Gastroesophageal sphincter (tissue), 4 donors: ENCODE data around the gene LRRC36. TPM values are rescaled to one million over a fixed set of nuclear protein-coding genes. Genes with fewer than 3 reads are reported as not detected.
A peak's percentile ranks its signal among the peaks of the same experiment; 100 is the strongest.

Source experiments
- ATAC-seq: fragments of 150-250 bp; one replicate; pipeline ENCODE4 v1.9.1; 2016; ENCODE audit warnings: mild to moderate bottlenecking, moderate library complexity
- H3K27ac ChIP-seq, 4 donors: fragments of 200-600 bp; sonication (generic) in 3 of 4; 1 replicate in 3 of 4; 2 replicates in 1 of 4; pipeline ENCODE4 v1.5.1; 2016 to 2019
- H3K27me3 ChIP-seq: fragments of 200-600 bp; sonication (generic); one replicate; pipeline ENCODE4 v1.5.1; 2019
- H3K36me3 ChIP-seq, 2 donors: fragments of 200-600 bp; sonication (generic); one replicate each; pipeline ENCODE4 v1.5.1; 2019; ENCODE audit warnings: control low read depth in 1 of 2
- H3K4me1 ChIP-seq, 3 donors: fragments of 200-600 bp; sonication (generic); 1 replicate in 2 of 3; 2 replicates in 1 of 3; pipeline ENCODE4 v1.5.1; 2016 to 2019; ENCODE audit warnings: control low read depth in 2 of 3
- H3K4me3 ChIP-seq, 2 donors: fragments of 200-600 bp; sonication (generic); one replicate each; pipeline ENCODE4 v1.5.1; 2019; ENCODE audit warnings: mild to moderate bottlenecking in 1 of 2, moderate library complexity in 1 of 2
- H3K9me3 ChIP-seq, 3 donors: fragments of 200-600 bp; sonication (generic); one replicate each; pipeline ENCODE4 v1.5.1; 2017 to 2019; ENCODE audit warnings: control low read depth in 2 of 3
- EP300 ChIP-seq: sonication (generic); formaldehyde crosslinking; IDR thresholded peaks from one replicate; pipeline ENCODE4 v1.6.1; 2017; ENCODE audit warnings: antibody characterized with exemption, mild to moderate bottlenecking
- POLR2A ChIP-seq, 2 donors: fragments of 450-650 bp; IDR thresholded peaks; one replicate each; pipeline ENCODE4 v1.6.1; 2017; ENCODE audit warnings: antibody characterized with exemption in 2 of 2, mild to moderate bottlenecking in 2 of 2, moderate library complexity in 1 of 2
- POLR2AphosphoS5 ChIP-seq: sonication (generic); formaldehyde crosslinking; IDR thresholded peaks from one replicate; pipeline ENCODE4 v1.6.1; 2017; ENCODE audit warnings: antibody characterized with exemption
- WGBS, 2 donors: methylation state at CpG; one replicate each; pipeline ENCODE4 v1.1.5; 2018; ENCODE audit warnings: low coverage in 1 of 2; 5-methylcytosine and 5-hydroxymethylcytosine counted together
- total RNA-seq, 4 donors: library from RNA; depleted of rRNA; stranded (reverse); fragments of >200 nt; gene quantifications; one replicate each; pipeline ENCODE4 v1.1.0, GENCODE V29; 2016
- TF ChIP-seq, protein P1 (sequence below), 4 experiments: fragments of 200-600 bp in 2 of 4; fragments of 450-650 bp in 2 of 4; sonication (generic) in 1 of 4; IDR thresholded peaks; one replicate each; pipeline ENCODE4 v1.5.1; 2017 to 2019; ENCODE audit warnings: antibody characterized with exemption in 4 of 4, mild to moderate bottlenecking in 2 of 4, moderate library complexity in 2 of 4

Gene LRRC36
- total RNA-seq, 4 donors from 2014 or later: 0.27 TPM; not detected in 3

DNA sequence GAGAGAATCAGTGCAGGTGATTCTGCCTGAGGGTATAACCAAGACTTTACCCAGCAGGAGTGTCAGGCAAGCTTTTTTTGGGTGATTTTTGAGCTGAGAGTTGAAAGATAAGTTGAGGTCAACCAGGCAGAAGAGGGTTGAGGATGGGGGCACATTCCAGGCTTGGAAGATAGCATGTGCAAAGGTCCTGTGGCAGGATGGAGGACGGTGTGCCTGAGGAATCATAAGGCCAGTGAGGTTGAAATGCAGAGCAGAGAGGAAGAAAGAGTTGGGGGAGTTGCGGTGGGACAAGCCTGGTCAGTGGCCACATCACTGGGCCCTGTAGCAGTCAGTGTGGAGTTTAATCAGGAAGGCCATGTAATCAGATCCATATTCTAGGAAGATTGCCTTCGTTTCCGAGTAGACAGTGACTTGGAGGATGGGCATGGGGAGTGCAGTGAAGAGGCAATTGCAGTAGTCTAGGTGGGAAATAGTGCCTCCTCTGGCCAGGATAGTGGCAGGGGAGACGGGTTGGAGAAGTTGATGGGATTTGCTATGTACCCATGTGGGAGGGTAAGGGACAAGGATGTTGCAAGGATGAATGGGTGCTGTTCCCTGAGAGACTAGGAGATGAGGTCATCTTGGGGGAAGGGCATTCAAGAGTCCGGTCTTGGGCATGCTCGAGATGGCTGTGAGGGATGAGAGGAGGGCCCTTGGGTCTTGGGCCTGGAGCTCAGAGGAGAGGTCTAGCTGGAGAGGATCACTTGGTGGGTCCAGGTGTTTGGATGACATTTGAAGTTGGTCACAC is 43.4 kb upstream of the LRRC36 start:
- Histone ChIP-seq H3K27ac (no peak overlapping the region), H3K36me3 (peaks cover 0 to 6% of the 10 kb centered on the region in 2 donors), H3K27me3 (no peaks in the 10 kb centered on the region), H3K4me1 (peaks cover 0 to 16% (median 6%) of the 10 kb centered on the region in 3 donors), H3K4me3 (no peak overlapping the region), H3K9me3 (no peaks in the 10 kb centered on the region)
- 80 to 86% methylated on average over 7 of the region's 7 CpGs for WGBS, 2 donors
- TF ChIP-seq POLR2AphosphoS5: no peak
- TF ChIP-seq POLR2A (IDR thresholded peaks at IDR 0.05): no peak
- no peak for ATAC-seq

DNA sequence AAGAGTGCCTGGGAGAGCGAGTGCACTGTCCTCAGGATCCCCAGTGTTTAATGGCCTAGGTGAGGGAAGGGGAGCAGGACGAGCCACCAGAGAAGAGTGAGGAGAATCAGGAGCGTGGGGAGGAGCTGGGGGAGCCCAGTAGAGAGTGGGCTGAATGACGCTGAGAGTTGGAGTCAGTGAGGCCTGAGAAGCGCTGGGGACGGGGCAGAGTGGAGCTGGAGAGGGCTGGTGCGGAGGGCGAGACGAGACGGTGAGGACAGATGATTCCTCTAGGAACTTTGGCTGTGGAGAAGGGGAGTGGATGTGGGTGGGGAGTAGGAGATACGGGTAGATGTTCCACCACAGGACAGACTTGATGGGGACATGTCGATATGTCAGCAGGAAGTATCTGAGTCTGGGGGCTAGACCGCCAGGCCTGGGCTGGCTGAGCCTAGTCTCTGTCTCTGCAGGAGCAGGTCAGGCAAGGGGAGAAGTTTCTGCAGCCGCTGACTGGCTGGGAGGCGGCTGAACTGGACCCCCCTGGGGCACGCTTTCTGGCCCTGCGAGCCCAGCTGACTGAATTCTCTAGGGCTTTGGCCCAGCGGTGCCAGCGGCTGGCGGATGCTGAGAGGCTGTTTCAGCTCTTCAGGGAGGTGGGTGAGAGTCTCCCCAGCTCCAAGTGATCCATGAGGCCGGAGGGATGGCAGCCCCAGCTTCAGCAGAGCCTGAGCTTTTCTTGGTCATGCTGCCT is 42.6 kb upstream of the LRRC36 start:
- no peak for ATAC-seq
- Histone ChIP-seq H3K36me3 (peaks cover 0 to 6% of the 10 kb centered on the region in 2 donors), H3K4me1 (peaks cover 0 to 9% (median 0%) of the 10 kb centered on the region in 3 donors), H3K4me3 (no peak overlapping the region), H3K27me3 (no peaks in the 10 kb centered on the region), H3K9me3 (no peaks in the 10 kb centered on the region), H3K27ac (no peak overlapping the region)
- no peak for TF ChIP-seq POLR2AphosphoS5
- no peak for TF ChIP-seq EP300
- TF ChIP-seq, protein P1, sequence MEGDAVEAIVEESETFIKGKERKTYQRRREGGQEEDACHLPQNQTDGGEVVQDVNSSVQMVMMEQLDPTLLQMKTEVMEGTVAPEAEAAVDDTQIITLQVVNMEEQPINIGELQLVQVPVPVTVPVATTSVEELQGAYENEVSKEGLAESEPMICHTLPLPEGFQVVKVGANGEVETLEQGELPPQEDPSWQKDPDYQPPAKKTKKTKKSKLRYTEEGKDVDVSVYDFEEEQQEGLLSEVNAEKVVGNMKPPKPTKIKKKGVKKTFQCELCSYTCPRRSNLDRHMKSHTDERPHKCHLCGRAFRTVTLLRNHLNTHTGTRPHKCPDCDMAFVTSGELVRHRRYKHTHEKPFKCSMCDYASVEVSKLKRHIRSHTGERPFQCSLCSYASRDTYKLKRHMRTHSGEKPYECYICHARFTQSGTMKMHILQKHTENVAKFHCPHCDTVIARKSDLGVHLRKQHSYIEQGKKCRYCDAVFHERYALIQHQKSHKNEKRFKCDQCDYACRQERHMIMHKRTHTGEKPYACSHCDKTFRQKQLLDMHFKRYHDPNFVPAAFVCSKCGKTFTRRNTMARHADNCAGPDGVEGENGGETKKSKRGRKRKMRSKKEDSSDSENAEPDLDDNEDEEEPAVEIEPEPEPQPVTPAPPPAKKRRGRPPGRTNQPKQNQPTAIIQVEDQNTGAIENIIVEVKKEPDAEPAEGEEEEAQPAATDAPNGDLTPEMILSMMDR (IDR thresholded peaks at IDR 0.05): no peak
- no peak for TF ChIP-seq POLR2A (IDR thresholded peaks at IDR 0.05)
- 91% methylated on average over 12 of the region's 21 CpGs; no CpG with 5 or more reads in 1 of the 2 donors for WGBS, 2 donors

DNA sequence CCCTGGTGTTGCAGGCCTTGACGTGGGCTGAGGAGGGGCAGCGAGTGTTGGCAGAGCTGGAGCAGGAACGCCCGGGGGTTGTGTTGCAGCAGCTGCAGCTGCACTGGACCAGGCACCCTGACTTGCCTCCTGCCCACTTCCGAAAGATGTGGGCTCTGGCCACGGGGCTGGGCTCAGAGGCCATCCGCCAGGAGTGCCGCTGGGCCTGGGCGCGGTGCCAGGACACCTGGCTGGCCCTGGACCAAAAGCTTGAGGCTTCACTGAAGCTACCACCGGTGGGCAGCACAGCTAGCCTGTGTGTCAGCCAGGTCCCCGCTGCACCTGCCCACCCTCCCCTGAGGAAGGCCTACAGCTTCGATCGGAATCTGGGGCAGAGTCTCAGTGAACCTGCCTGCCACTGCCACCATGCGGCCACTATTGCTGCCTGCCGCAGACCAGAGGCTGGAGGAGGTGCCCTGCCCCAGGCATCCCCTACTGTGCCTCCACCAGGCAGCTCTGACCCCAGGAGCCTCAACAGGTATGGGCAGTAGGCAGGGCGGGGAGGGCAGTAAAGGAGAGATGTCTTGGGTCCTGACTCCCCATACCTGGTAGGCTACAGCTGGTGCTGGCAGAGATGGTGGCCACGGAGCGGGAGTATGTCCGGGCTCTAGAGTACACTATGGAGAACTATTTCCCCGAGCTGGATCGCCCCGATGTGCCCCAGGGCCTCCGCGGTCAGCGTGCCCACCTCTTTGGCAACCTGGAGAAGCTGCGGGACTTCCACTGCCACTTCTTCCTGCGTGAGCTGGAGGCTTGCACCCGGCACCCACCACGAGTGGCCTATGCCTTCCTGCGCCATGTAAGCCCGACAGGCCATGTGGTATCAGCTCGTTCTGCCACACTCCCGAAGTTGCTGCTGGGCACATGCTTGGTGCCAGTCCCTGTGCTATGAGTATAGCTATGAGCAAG is 41.6 kb upstream of the LRRC36 start:
- peaks cover 0 to 6% of the 10 kb centered on the region in 2 donors for H3K36me3 ChIP-seq
- H3K4me3 ChIP-seq: no peak overlapping the region
- no peaks in the 10 kb centered on the region for H3K9me3 ChIP-seq
- H3K27me3 ChIP-seq: no peaks in the 10 kb centered on the region
- ATAC-seq: no peak
- TF ChIP-seq, protein P1 (IDR thresholded peaks at IDR 0.05): peak in 1 of 4 experiments; percentile 41
- no peak for TF ChIP-seq POLR2A (IDR thresholded peaks at IDR 0.05)
- H3K27ac ChIP-seq: no peak overlapping the region
- 80% methylated on average over 1 of the region's 34 CpGs; no CpG with 5 or more reads in 1 of the 2 donors for WGBS, 2 donors
- H3K4me1 ChIP-seq: no peaks in the 10 kb centered on the region

DNA sequence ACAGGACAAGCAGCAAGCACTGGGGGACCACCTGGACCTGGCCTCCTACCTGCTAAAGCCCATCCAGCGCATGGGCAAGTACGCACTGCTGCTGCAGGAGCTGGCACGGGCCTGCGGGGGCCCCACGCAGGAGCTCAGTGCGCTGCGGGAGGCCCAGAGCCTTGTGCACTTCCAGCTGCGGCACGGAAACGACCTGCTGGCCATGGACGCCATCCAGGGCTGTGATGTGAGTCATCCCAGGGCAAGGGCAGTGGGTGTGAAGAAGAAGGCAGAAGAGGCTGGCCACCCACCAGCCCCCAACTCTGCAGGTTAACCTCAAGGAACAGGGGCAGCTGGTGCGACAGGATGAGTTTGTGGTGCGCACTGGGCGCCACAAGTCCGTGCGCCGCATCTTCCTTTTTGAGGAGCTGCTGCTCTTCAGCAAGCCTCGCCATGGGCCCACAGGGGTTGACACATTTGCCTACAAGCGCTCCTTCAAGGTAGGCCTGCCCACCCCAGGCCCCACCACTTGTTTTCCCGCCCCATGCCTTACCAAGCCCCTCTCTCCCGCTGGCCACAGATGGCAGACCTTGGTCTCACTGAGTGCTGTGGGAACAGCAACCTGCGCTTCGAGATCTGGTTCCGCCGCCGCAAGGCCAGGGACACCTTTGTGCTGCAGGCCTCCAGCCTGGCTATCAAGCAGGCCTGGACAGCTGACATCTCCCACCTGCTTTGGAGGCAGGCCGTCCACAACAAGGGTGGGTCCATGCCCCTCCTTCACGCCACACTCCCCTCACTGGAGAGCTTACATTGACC is 40.0 kb upstream of the LRRC36 start:
- Histone ChIP-seq H3K36me3 (peaks cover 0 to 6% of the 10 kb centered on the region in 2 donors), H3K27ac (no peak overlapping the region), H3K27me3 (no peaks in the 10 kb centered on the region), H3K9me3 (no peaks in the 10 kb centered on the region), H3K4me1 (no peaks in the 10 kb centered on the region), H3K4me3 (no peak overlapping the region)
- ATAC-seq: no peak
- TF ChIP-seq POLR2AphosphoS5 (no peak), POLR2A (IDR thresholded peaks at IDR 0.05) (no peak), EP300 (no peak)
- TF ChIP-seq, protein P1 (IDR thresholded peaks at IDR 0.05): no peak
- WGBS, 2 donors: 83% methylated on average over 1 of the region's 28 CpGs; no CpG with 5 or more reads in 1 of the 2 donors
